Measurements from ENCODE around the gene CDK18. TPM values are rescaled to one million over a fixed set of nuclear protein-coding genes. Genes with fewer than 3 reads are reported as not detected.

The CDK18 gene
- total RNA-seq, 1 donor from 2014 or later, result 26.4 TPM

- DNase-seq (ENCODE audit: low read depth, low spot score), result peak; percentile 53
- Mint-ChIP-seq H3K4me3 (peak overlapping the region; percentile 78), H3K4me1 (peaks cover 18% of the 10 kb centered on the region), H3K27ac (ENCODE audit: unreplicated experiment) (no peak overlapping the region), H3K36me3 (ENCODE audit: low read depth) (no peaks in the 10 kb centered on the region), H3K27me3 (ENCODE audit: low read depth) (peaks cover 69% of the 10 kb centered on the region), H3K9me3 (no peaks in the 10 kb centered on the region)
- no peak for TF ChIP-seq CTCF (conservative IDR thresholded peaks at IDR 0.05)
Observed at GRCh38 chr1:205458777-205459566, 45.5 kb upstream of the CDK18 start.

DNA sequence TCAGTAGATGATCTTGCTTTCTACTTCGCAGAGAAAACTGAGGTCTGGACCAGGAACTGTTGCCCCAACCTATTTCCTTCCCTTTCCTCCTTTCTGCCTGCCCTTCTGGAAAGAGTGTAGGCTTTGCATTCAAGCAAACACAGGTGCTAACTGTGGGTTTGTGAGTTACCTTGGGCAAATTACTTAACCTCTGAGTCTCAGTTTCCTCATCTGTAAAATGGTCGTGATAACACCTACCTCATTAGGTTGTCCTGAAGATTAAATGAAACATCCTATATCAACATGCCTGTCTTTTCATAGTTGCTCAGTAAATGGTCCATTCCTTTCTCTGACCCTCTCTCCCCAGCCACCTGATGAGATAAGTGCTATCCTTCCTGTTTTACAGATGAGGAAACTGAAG, 39.1 kb upstream of the CDK18 start:
- DNase-seq (ENCODE audit: low read depth, low spot score), result no peak
- Mint-ChIP-seq H3K4me3 (no peak overlapping the region), H3K27me3 (ENCODE audit: low read depth) (peaks cover 11% of the 10 kb centered on the region), H3K27ac (ENCODE audit: unreplicated experiment) (no peak overlapping the region), H3K4me1 (peaks cover 9% of the 10 kb centered on the region), H3K36me3 (ENCODE audit: low read depth) (no peaks in the 10 kb centered on the region), H3K9me3 (no peaks in the 10 kb centered on the region)
- no peak for TF ChIP-seq CTCF (conservative IDR thresholded peaks at IDR 0.05)

DNA sequence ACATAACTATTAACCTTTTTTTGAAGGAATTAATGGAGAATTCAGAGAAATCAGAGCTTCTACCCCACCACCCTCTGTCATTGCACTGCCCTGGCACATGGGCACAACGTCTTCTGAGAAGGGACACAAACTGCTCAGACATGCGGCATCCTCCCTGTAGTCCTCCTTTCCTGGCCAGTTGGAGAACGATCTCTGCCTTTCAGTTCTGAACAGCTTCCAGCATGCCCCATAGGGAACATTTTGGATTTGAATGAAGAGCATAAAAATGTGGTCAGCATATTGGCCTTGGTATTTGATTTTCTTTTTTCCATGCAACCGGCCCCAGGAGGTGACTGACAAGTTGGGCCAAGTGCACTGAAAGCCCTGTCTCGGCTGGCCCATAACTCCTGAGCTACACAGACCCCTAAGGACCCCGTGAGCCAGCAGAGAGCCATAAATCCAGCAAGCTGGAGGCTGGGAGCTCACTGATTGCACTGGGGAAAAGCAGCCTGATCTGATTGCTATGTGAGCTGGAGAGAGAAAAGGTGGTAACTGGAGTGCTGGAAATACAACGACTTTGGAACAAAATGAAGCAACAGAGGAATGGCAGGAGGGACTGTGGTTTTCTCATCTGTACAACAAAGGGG, 37.8 kb upstream of the CDK18 start:
- TF ChIP-seq CTCF (conservative IDR thresholded peaks at IDR 0.05), result no peak
- Mint-ChIP-seq H3K4me1 (peaks cover 9% of the 10 kb centered on the region), H3K36me3 (ENCODE audit: low read depth) (no peaks in the 10 kb centered on the region), H3K4me3 (no peak overlapping the region), H3K27me3 (ENCODE audit: low read depth) (peaks cover 3% of the 10 kb centered on the region), H3K9me3 (no peaks in the 10 kb centered on the region), H3K27ac (ENCODE audit: unreplicated experiment) (peak overlapping the region; percentile 85)
- no peak for DNase-seq (ENCODE audit: low read depth, low spot score)

DNA sequence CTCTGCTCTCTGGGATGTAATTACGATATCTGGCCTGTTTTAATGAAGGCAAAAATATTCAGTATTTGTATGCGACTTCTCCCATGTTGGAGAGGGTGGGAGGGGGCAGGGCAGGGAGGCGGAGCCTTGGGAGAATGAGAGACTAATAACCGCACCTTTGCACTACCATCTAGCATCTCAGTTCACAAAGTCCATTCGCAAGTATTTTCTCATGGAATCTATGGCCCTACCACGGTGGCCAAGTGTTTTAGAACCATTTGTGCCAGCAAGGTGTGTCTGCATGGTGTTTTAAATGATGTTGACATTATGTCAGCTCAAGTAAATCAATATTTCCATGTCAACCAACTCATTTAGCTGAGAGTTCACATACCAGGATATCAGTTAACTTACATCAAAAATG, 34.3 kb upstream of the CDK18 start:
- Mint-ChIP-seq H3K4me3 (no peak overlapping the region), H3K27ac (ENCODE audit: unreplicated experiment) (no peak overlapping the region), H3K36me3 (ENCODE audit: low read depth) (no peaks in the 10 kb centered on the region), H3K4me1 (peaks cover 21% of the 10 kb centered on the region), H3K27me3 (ENCODE audit: low read depth) (peaks cover 19% of the 10 kb centered on the region), H3K9me3 (peaks cover 5% of the 10 kb centered on the region)
- no peak for TF ChIP-seq CTCF (conservative IDR thresholded peaks at IDR 0.05)
- no peak for DNase-seq (ENCODE audit: low read depth, low spot score)

- no peak overlapping the region for H3K27ac Mint-ChIP-seq (ENCODE audit: unreplicated experiment)
- peaks cover 19% of the 10 kb centered on the region for H3K27me3 Mint-ChIP-seq (ENCODE audit: low read depth)
- peaks cover 7% of the 10 kb centered on the region for H3K9me3 Mint-ChIP-seq
- peaks cover 12% of the 10 kb centered on the region for H3K4me1 Mint-ChIP-seq
- no peaks in the 10 kb centered on the region for H3K36me3 Mint-ChIP-seq (ENCODE audit: low read depth)
- TF ChIP-seq CTCF (conservative IDR thresholded peaks at IDR 0.05), result no peak
- DNase-seq (ENCODE audit: low read depth, low spot score), result no peak
- H3K4me3 Mint-ChIP-seq, result no peak overlapping the region
Observed at GRCh38 chr1:205472737-205473441, 31.6 kb upstream of the CDK18 start.
